Measurements from ENCODE around the gene OMA1. TPM values are rescaled to one million over a fixed set of nuclear protein-coding genes. Genes with fewer than 3 reads are reported as not detected.

Gene OMA1
- polyA plus RNA-seq, 1 of the 3 experiments (the other 2 are of a cell fraction) = 6.9 TPM

- Histone ChIP-seq H3F3A (replicated peaks; ENCODE audit: insufficient read depth) (peaks cover 7% of the 10 kb centered on the region), H3K4me1 (ENCODE audit: control insufficient read depth in 1 of 2, insufficient read depth in 2 of 2, low read depth in 1 of 2, low read length in 1 of 2) (peaks cover 8 to 30% of the 10 kb centered on the region in 2 experiments; a peak in 3 of 4 replicates), H3K27me3 (ENCODE audit: insufficient read depth) (no peaks in the 10 kb centered on the region), H3K9me3 (no peaks in the 10 kb centered on the region), H3K4me2 (peak overlapping the region; percentile 77), H3K27ac (ENCODE audit: low read depth in 2 of 2, low read length in 1 of 2) (peak overlapping the region in 1 of 2 experiments; percentile 90; a peak in 2 of 4 replicates), H3K9ac (peak overlapping the region; percentile 70; the same call in 1 of the 2 replicates), H3K79me2 (ENCODE audit: insufficient read depth) (no peaks in the 10 kb centered on the region), H3K9me2 (no peaks in the 10 kb centered on the region), H2AFZ (ENCODE audit: low read depth) (peak overlapping the region; percentile 94), H3K4me3 (ENCODE audit: low read depth in 2 of 2, low read length in 1 of 2) (peak overlapping the region in 1 of 2 experiments; percentile 23; a peak in 1 of 4 replicates), H4K20me1 (ENCODE audit: insufficient read depth) (no peaks in the 10 kb centered on the region), H3K36me3 (replicated peaks in 1 of 2; ENCODE audit: control insufficient read depth in 1 of 2, insufficient read depth in 2 of 2, low read length in 1 of 2) (no peaks in the 10 kb centered on the region)
- DNase-seq = peak; percentile 68
- WGBS (ENCODE audit: low lambda C conversion rate) = 10% methylated on average over 9 of the region's 10 CpGs
- ChIA-PET CTCF (no interaction called here), POLR2A (no interaction called here)
- TF ChIP-seq GABPA (IDR thresholded peaks at IDR 0.05; ENCODE audit: low read depth) (no peak), FOSL2 (IDR thresholded peaks at IDR 0.05; ENCODE audit: borderline replicate concordance, low read depth) (peak; percentile 10; the same call in 1 of the 2 replicates), USF2 (IDR thresholded peaks at IDR 0.05; ENCODE audit: borderline replicate concordance, low read depth, low read length) (peak; percentile 27; the same call in 1 of the 2 replicates), GATA2 (CRISPR knock-in tag; IDR thresholded peaks at IDR 0.05) (no peak), USF1 (IDR thresholded peaks at IDR 0.05; ENCODE audit: borderline replicate concordance, low read depth) (peak; percentile 86), NFIC (IDR thresholded peaks at IDR 0.05; ENCODE audit: borderline replicate concordance) (0 out of 2 replicates have a peak, but pooled peaks have one; percentile 18), MXI1 (IDR thresholded peaks at IDR 0.05; ENCODE audit: low read depth, low read length) (no peak), RCOR1 (IDR thresholded peaks at IDR 0.05; ENCODE audit: low read length) (0 out of 2 replicates have a peak, but pooled peaks have one; percentile 42), MEF2A (IDR thresholded peaks at IDR 0.05; ENCODE audit: borderline replicate concordance, low read depth) (no peak), EZH2phosphoT487 (IDR thresholded peaks at IDR 0.05; ENCODE audit: borderline replicate concordance, low read depth) (no peak), CTCF (IDR thresholded peaks at IDR 0.05) (peak; percentile 36), POLR2AphosphoS5 (IDR thresholded peaks at IDR 0.05; ENCODE audit: low read depth, low read length) (0 out of 2 replicates have a peak, but pooled peaks have one; percentile 29), RAD21 (IDR thresholded peaks at IDR 0.05; ENCODE audit: low read length) (peak; percentile 31), REST (IDR thresholded peaks at IDR 0.05; ENCODE audit: low read depth, low read length) (no peak), TCF12 (IDR thresholded peaks at IDR 0.05) (peak; percentile 23; the same call in 1 of the 2 replicates), ELF1 (IDR thresholded peaks at IDR 0.05) (no peak), IRF3 (IDR thresholded peaks at IDR 0.05; ENCODE audit: low read depth, low read length) (no peak), EP300 (IDR thresholded peaks at IDR 0.05; ENCODE audit: borderline replicate concordance in 1 of 2, low read depth in 1 of 2, low read length in 1 of 2) (no peak; a peak in 1 of 4 replicates), SIN3A (IDR thresholded peaks at IDR 0.05; ENCODE audit: borderline replicate concordance, low read depth, low read length) (no peak), TEAD4 (IDR thresholded peaks at IDR 0.05; ENCODE audit: borderline replicate concordance, insufficient read depth) (no peak), FOXM1 (IDR thresholded peaks at IDR 0.05; ENCODE audit: low read depth) (no peak), FOXJ3 (CRISPR knock-in tag; IDR thresholded peaks at IDR 0.05) (no peak), MAX (IDR thresholded peaks at IDR 0.05; ENCODE audit: low read depth) (peak; percentile 36; the same call in 1 of the 2 replicates), TAF1 (IDR thresholded peaks at IDR 0.05; ENCODE audit: borderline replicate concordance, low read depth, low read length) (no peak)
Observed at GRCh38 chr1:58432851-58433668, 113.5 kb downstream of the OMA1 start.
